H1 (cell line): ENCODE data around the gene LYRM4. TPM values are rescaled to one million over a fixed set of nuclear protein-coding genes. Genes with fewer than 3 reads are reported as not detected.

ENCODE experiments used
- CTCF ChIA-PET: fragments of 300-600 bp; sonication (Branson Sonifier 250); formaldehyde crosslinking; loops from one replicate; lab custom pipeline; 2021; ENCODE audit not compliant: partially characterized antibody; lab: Charles Lee
- POLR2A ChIA-PET: fragments of 300-600 bp; sonication (Branson Sonifier 250); formaldehyde crosslinking; loops from one replicate; lab custom pipeline; 2021; ENCODE audit warnings: inconsistent platforms; ENCODE audit not compliant: partially characterized antibody; lab: Charles Lee
- DNase-seq, 2 experiments: peaks; one replicate each; pipeline versions ENCODE4 v3.0.0 to v3.0.0-alpha.2; 2010 to 2022; ENCODE audit warnings: low spot score in 2 of 2, low read depth in 1 of 2, mixed read lengths in 1 of 2
- FAIRE-seq: peaks from 2 replicates; lab custom pipeline; 2011; peaks lifted over from hg19 to GRCh38; lab: Jason Lieb, UNC
- H2AFZ ChIP-seq: 2 replicates; pipeline ENCODE4 v1.8.1; 2012; ENCODE audit warnings: low read length, inconsistent platforms
- H2AK5ac ChIP-seq: 2 replicates; pipeline ENCODE4 v1.6.1; 2013; ENCODE audit warnings: low read depth, low read length
- H2BK120ac ChIP-seq: replicated peaks from 2 replicates; pipeline ENCODE3; 2013; ENCODE audit warnings: low read depth, low read length, inconsistent platforms
- H2BK12ac ChIP-seq: 2 replicates; pipeline ENCODE4 v1.6.1; 2013; ENCODE audit warnings: low read depth, low read length
- H2BK15ac ChIP-seq: 2 replicates; pipeline ENCODE4 v1.6.1; 2013; ENCODE audit warnings: low read length
- H2BK20ac ChIP-seq: 2 replicates; pipeline ENCODE4 v1.6.1; 2013; ENCODE audit warnings: low read length
- H2BK5ac ChIP-seq: 2 replicates; pipeline ENCODE4 v1.6.1; 2013; ENCODE audit warnings: low read depth, low read length
- H3K14ac ChIP-seq: 2 replicates; pipeline ENCODE4 v1.6.1; 2013; ENCODE audit warnings: inconsistent platforms; ENCODE audit not compliant: insufficient read length
- H3K18ac ChIP-seq: 2 replicates; pipeline ENCODE4 v1.6.1; 2013; ENCODE audit warnings: low read length; ENCODE audit errors: extremely low read depth
- H3K23ac ChIP-seq: 2 replicates; pipeline ENCODE4 v1.6.1; 2013; ENCODE audit warnings: inconsistent platforms; ENCODE audit not compliant: insufficient read length
- H3K23me2 ChIP-seq: 2 replicates; pipeline ENCODE4 v1.6.1; 2013; ENCODE audit warnings: low read depth, low read length
- H3K27ac ChIP-seq: 2 replicates; pipeline ENCODE4 v1.6.1; 2011; ENCODE audit warnings: low read depth, low read length, inconsistent platforms
- H3K27me3 ChIP-seq, 4 experiments: replicated peaks in 1 of 4; 1 replicate in 1 of 4; 2 replicates in 3 of 4; pipeline versions ENCODE4 v1.6.1 to v1.8.1; 2011 to 2013; ENCODE audit warnings: low read length in 3 of 4, mild to moderate bottlenecking in 3 of 4, inconsistent platforms in 2 of 4, mixed read lengths in 2 of 4, moderate library complexity in 1 of 4; ENCODE audit not compliant: control insufficient read depth in 3 of 4, insufficient read depth in 3 of 4; ENCODE audit errors: extremely low read depth in 1 of 4
- H3K36me3 ChIP-seq, 4 experiments: 2 replicates each; pipeline versions ENCODE4 v1.6.1 to v1.8.1; 2011 to 2013; ENCODE audit warnings: mild to moderate bottlenecking in 4 of 4, low read length in 3 of 4, moderate library complexity in 2 of 4, control low read depth in 1 of 4, inconsistent platforms in 1 of 4; ENCODE audit not compliant: insufficient read depth in 4 of 4, control insufficient read depth in 2 of 4
- H3K4ac ChIP-seq: replicated peaks from 2 replicates; pipeline ENCODE3; 2013; ENCODE audit warnings: low read length, low read depth, mixed read lengths, inconsistent platforms; ENCODE audit not compliant: insufficient read length
- H3K4me1 ChIP-seq, 4 experiments: replicated peaks in 1 of 4; 1 replicate in 1 of 4; 2 replicates in 3 of 4; pipeline versions ENCODE4 v1.6.1 to v1.8.1; 2011 to 2013; ENCODE audit warnings: low read length in 3 of 4, inconsistent platforms in 2 of 4, mixed read lengths in 1 of 4; ENCODE audit not compliant: insufficient read depth in 4 of 4, control insufficient read depth in 3 of 4
- H3K4me2 ChIP-seq, 2 experiments: 2 replicates each; pipeline versions ENCODE4 v1.6.1 to v1.8.1; 2011 to 2013; ENCODE audit warnings: low read depth in 2 of 2, low read length in 2 of 2, control low read depth in 1 of 2, inconsistent platforms in 1 of 2, mild to moderate bottlenecking in 1 of 2; ENCODE audit not compliant: insufficient read depth in 1 of 2
- H3K4me3 ChIP-seq, 4 experiments: fragments of 200-600, 300-600 bp in 1 of 4; sonication (generic), shearing (Covaris generic), sonication (Bioruptor Twin) in 1 of 4; 2 replicates each; pipeline versions ENCODE4 v1.5.1 to v1.8.1; 2011 to 2016; ENCODE audit warnings: low read length in 4 of 4, low read depth in 3 of 4, control low read depth in 2 of 4, inconsistent platforms in 2 of 4, mild to moderate bottlenecking in 2 of 4, mixed read lengths in 1 of 4, moderate library complexity in 1 of 4; ENCODE audit not compliant: insufficient read depth in 2 of 4; ENCODE audit errors: extremely low read depth in 1 of 4
- H3K56ac ChIP-seq: replicated peaks from 2 replicates; pipeline ENCODE3; 2013; ENCODE audit warnings: low read depth, mild to moderate bottlenecking, mixed read lengths, low read length, inconsistent platforms; ENCODE audit not compliant: insufficient read length
- H3K79me1 ChIP-seq: 2 replicates; pipeline ENCODE4 v1.6.1; 2013; ENCODE audit warnings: low read depth, low read length, control low read depth
- H3K79me2 ChIP-seq, 2 experiments: 2 replicates each; pipeline versions ENCODE4 v1.6.1 to v1.8.1; 2012 to 2013; ENCODE audit warnings: low read length in 2 of 2, mild to moderate bottlenecking in 2 of 2, inconsistent platforms in 1 of 2; ENCODE audit not compliant: insufficient read depth in 2 of 2, control insufficient read depth in 1 of 2
- H3K9ac ChIP-seq, 4 experiments: replicated peaks in 1 of 4; 1 replicate in 1 of 4; 2 replicates in 3 of 4; pipeline versions ENCODE4 v1.6.1 to v1.8.1; 2011 to 2013; ENCODE audit warnings: low read depth in 3 of 4, low read length in 3 of 4, control low read depth in 2 of 4, mild to moderate bottlenecking in 2 of 4, moderate library complexity in 2 of 4, inconsistent platforms in 1 of 4; ENCODE audit errors: extremely low read depth in 1 of 4
- H3K9me3 ChIP-seq, 2 experiments: 2 replicates each; pipeline versions ENCODE4 v1.6.1 to v1.8.1; 2012 to 2013; ENCODE audit warnings: mild to moderate bottlenecking in 2 of 2, moderate library complexity in 2 of 2, control low read depth in 1 of 2, inconsistent platforms in 1 of 2, low read depth in 1 of 2, low read length in 1 of 2, mixed read lengths in 1 of 2; ENCODE audit not compliant: insufficient read depth in 2 of 2
- H4K20me1 ChIP-seq, 2 experiments: replicated peaks in 1 of 2; 2 replicates each; pipeline versions ENCODE3 to v1.8.1; 2011 to 2013; ENCODE audit warnings: inconsistent platforms in 2 of 2, low read length in 2 of 2, mild to moderate bottlenecking in 1 of 2; ENCODE audit not compliant: insufficient read depth in 2 of 2, control insufficient read depth in 1 of 2
- H4K5ac ChIP-seq: 2 replicates; pipeline ENCODE4 v1.6.1; 2013; ENCODE audit warnings: low read length, low read depth, mixed read lengths, inconsistent platforms; ENCODE audit not compliant: insufficient read length
- H4K8ac ChIP-seq: 2 replicates; pipeline ENCODE4 v1.8.0; 2013; ENCODE audit warnings: mild to moderate bottlenecking, moderate library complexity, low read length, inconsistent platforms; ENCODE audit not compliant: insufficient read depth; ENCODE audit errors: extremely low read depth
- H4K91ac ChIP-seq: replicated peaks from 2 replicates; pipeline ENCODE3; 2013; ENCODE audit warnings: low read length, mixed read lengths, inconsistent platforms; ENCODE audit not compliant: insufficient read length
- BACH1 ChIP-seq: IDR thresholded peaks from 2 replicates; pipeline ENCODE4 v1.6.1; 2012; ENCODE audit warnings: low read length, improper control_type of control experiment
- WGBS, 2 experiments: shearing (Covaris generic) in 1 of 2; methylation state at CpG; one replicate each; pipeline versions ENCODE4 v1.1.6 to v1.1.7; 2013 to 2015; ENCODE audit warnings: low lambda C conversion rate in 2 of 2, mixed read lengths in 2 of 2, inconsistent platforms in 1 of 2, low coverage in 1 of 2, missing lambda C conversion rate in 1 of 2; ENCODE audit not compliant: insufficient replicate concordance in 2 of 2, insufficient coverage in 1 of 2, insufficient read length in 1 of 2; ENCODE audit errors: extremely low coverage in 1 of 2, missing lambda C conversion rate in 1 of 2; 5-methylcytosine and 5-hydroxymethylcytosine counted together
- polyA plus RNA-seq, 7 experiments: library from polyadenylated mRNA; depleted of rRNA in 3 of 7; stranded (reverse) in 5 of 7; unstranded in 2 of 7; fragments of >200 nt in 5 of 7; fragments of 200-250 nt in 2 of 7; gene quantifications; 1 replicate in 5 of 7; 2 replicates in 1 of 7; 4 replicates in 1 of 7; pipeline versions ENCODE4 v1.2.1 to v1.2.3, GENCODE V29; 2011 to 2013; ENCODE audit warnings: missing spikeins in 2 of 7, mixed read lengths in 2 of 7
- total RNA-seq: library from RNA; stranded (reverse); fragmentation: NEBNext Ultra II Directional; extraction: Animal tissue kit (Norgen Biotek cat#: 25700); gene quantifications from 2 replicates; pipeline ENCODE4 v1.2.1, GENCODE V29; 2021

The LYRM4 gene
- total and polyA plus RNA-seq, 2 of the 8 experiments (the other 6 are each of a cell fraction or from before 2014, with no cell fraction given) = 56.6 to 62.8 TPM

GRCh38 chr6:5256952-5257351 is 3.8 kb downstream of the LYRM4 start:
- Histone ChIP-seq H2BK12ac (no peak overlapping the region), H3K23ac (no peak overlapping the region), H3K4ac (no peak overlapping the region), H2BK5ac (no peak overlapping the region), H3K4me2 (no peak overlapping the region), H2AK5ac (no peak overlapping the region), H3K79me1 (peaks cover 12% of the 10 kb centered on the region), H3K4me1 (peaks cover 0 to 1% (median 0%) of the 10 kb centered on the region in 4 experiments; a peak in 1 of 7 replicates), H3K56ac (no peak overlapping the region)
- POLR2A ChIA-PET = interaction anchor here (0.7 to 3.6 kb wide), 4 partner anchors 9 to 120 kb away, joined by 3 to 15 read pairs (median 6); no protein-coding TSS in a partner anchor
- CTCF ChIA-PET = interaction anchor here (0.9 to 1.8 kb wide), 4 partner anchors 8 to 123 kb away, joined by 3 to 6 read pairs (median 4); no protein-coding TSS in a partner anchor
- 88 to 100% methylated on average over 1 to 3 of the region's 3 CpGs for WGBS, 2 experiments
- no peak for DNase-seq
- TF ChIP-seq BACH1 = no peak
- TF ChIP-seq, all 59 proteins: peak for 0
- Histone ChIP-seq H3K9me3 (no peaks in the 10 kb centered on the region; a peak in 1 of 4 replicates), H2BK20ac (no peak overlapping the region), H4K91ac (no peak overlapping the region), H3K14ac (no peak overlapping the region), H3K4me3 (no peak overlapping the region), H3K27me3 (no peaks in the 10 kb centered on the region), H3K9ac (no peak overlapping the region), H4K20me1 (peaks cover 3 to 5% of the 10 kb centered on the region in 2 experiments), H2AFZ (no peak overlapping the region), H3K36me3 (peaks cover 2 to 21% (median 5%) of the 10 kb centered on the region in 4 experiments; a peak in 6 of 8 replicates), H3K18ac (no peak overlapping the region), H4K8ac (no peak overlapping the region), H2BK15ac (no peak overlapping the region), H3K23me2 (peaks cover 8% of the 10 kb centered on the region), H3K27ac (no peak overlapping the region), H4K5ac (no peak overlapping the region), H3K79me2 (peaks cover 0 to 66% of the 10 kb centered on the region in 2 experiments; a peak in 2 of 4 replicates), H2BK120ac (no peak overlapping the region)
- FAIRE-seq = no peak
